T-helper 9 cell (primary cell): ENCODE results near the gene CST9L.
A peak's percentile ranks its signal among the peaks of the same experiment; 100 is the strongest.

Experiments used
- DNase-seq: peaks from one replicate; pipeline ENCODE4 v3.0.0-alpha.2; 2020
- total RNA-seq, 2 donors: gene quantifications; one replicate each; lab custom pipeline; 2026; lab: John Stamatoyannopoulos, UW

CST9L gene
- total RNA-seq, result 0 reads per million in 2 donors

GRCh38 chr20:23568320-23568970 lies at the start of gene CST9L:
TSS of gene CST9L (minus strand) at chr20:23568484. CDS start at chr20:23568450, 34 bp downstream.
- no peak for DNase-seq

- no peak for DNase-seq
Observed at GRCh38 chr20:23614163-23614562, 45.9 kb upstream of the CST9L start.

- no peak for DNase-seq
Observed at GRCh38 chr20:23613676-23614075, 45.4 kb upstream of the CST9L start.

GRCh38 chr20:23612396-23612795 lies 44.1 kb upstream of the CST9L start:
- DNase-seq, result no peak

GRCh38 chr20:23609486-23610109 lies 41.3 kb upstream of the CST9L start:
- DNase-seq, result no peak

- DNase-seq, result no peak
Observed at GRCh38 chr20:23608251-23608846, 40.1 kb upstream of the CST9L start.

- no peak for DNase-seq
Observed at GRCh38 chr20:23607497-23608245, 39.4 kb upstream of the CST9L start.

GRCh38 chr20:23606652-23607049 lies 38.4 kb upstream of the CST9L start:
- peak; percentile 35 for DNase-seq

GRCh38 chr20:23605867-23606651 lies 37.8 kb upstream of the CST9L start, which contains the start of gene CST9:
TSS of gene CST9 (minus strand) at chr20:23605917. CDS start at chr20:23605864, 53 bp downstream.
- DNase-seq, result no peak

GRCh38 chr20:23604306-23604705 lies 36.0 kb upstream of the CST9L start:
- DNase-seq, result no peak

- DNase-seq, result no peak
Observed at GRCh38 chr20:23603321-23603720, 35.0 kb upstream of the CST9L start.

- DNase-seq, result no peak
Observed at GRCh38 chr20:23602699-23603098, 34.4 kb upstream of the CST9L start.

- no peak for DNase-seq
Observed at GRCh38 chr20:23602241-23602640, 34.0 kb upstream of the CST9L start.

GRCh38 chr20:23601715-23602114 lies 33.4 kb upstream of the CST9L start:
- no peak for DNase-seq

- no peak for DNase-seq
Observed at GRCh38 chr20:23598481-23598880, 30.2 kb upstream of the CST9L start.

- DNase-seq, result no peak
Observed at GRCh38 chr20:23596579-23597250, 28.4 kb upstream of the CST9L start.

GRCh38 chr20:23595941-23596340 lies 27.7 kb upstream of the CST9L start:
- no peak for DNase-seq

- DNase-seq, result no peak
Observed at GRCh38 chr20:23588434-23589403, 20.4 kb upstream of the CST9L start.

- DNase-seq, result no peak
Observed at GRCh38 chr20:23587631-23588030, 19.3 kb upstream of the CST9L start.

GRCh38 chr20:23586735-23587525 lies 18.6 kb upstream of the CST9L start:
- DNase-seq, result no peak
